DOHH2 (cell line): ENCODE measurements around the gene SCNN1B.

Experiments
- H3F3A ChIP-seq: fragments of 200-600 bp; sonication (generic), shearing (Covaris generic); 2 replicates; pipeline ENCODE4 v1.6.0; 2016; ENCODE audit warnings: antibody characterized with exemption, mild to moderate bottlenecking; ENCODE audit not compliant: control insufficient read depth, insufficient read depth
- H3K27ac ChIP-seq: fragments of 200-600 bp; sonication (generic); 2 replicates; pipeline ENCODE4 v1.5.1; 2014; ENCODE audit warnings: low read depth, mild to moderate bottlenecking, low read length, moderate library complexity
- H3K27me3 ChIP-seq: fragments of 200-600 bp; sonication (generic); 2 replicates; pipeline ENCODE4 v1.6.1; 2014; ENCODE audit warnings: mild to moderate bottlenecking, low read length, mixed read lengths; ENCODE audit not compliant: control insufficient read depth
- H3K36me3 ChIP-seq: fragments of 200-600 bp; sonication (generic); 2 replicates; pipeline ENCODE4 v1.6.1; 2014; ENCODE audit warnings: mild to moderate bottlenecking, low read length, moderate library complexity, mixed read lengths; ENCODE audit not compliant: control insufficient read depth
- H3K4me1 ChIP-seq: fragments of 200-600 bp; sonication (generic); 2 replicates; pipeline ENCODE4 v1.6.1; 2014; ENCODE audit warnings: mild to moderate bottlenecking, low read length, mixed read lengths; ENCODE audit not compliant: control insufficient read depth
- H3K4me2 ChIP-seq: fragments of 200-600 bp; sonication (generic); 2 replicates; pipeline ENCODE4 v1.6.0; 2014; ENCODE audit warnings: mild to moderate bottlenecking, low read length, moderate library complexity
- H3K4me3 ChIP-seq: fragments of 200-600 bp; sonication (generic); 2 replicates; pipeline ENCODE4 v1.5.1; 2014; ENCODE audit warnings: mild to moderate bottlenecking, low read length, mixed read lengths
- H3K79me2 ChIP-seq: fragments of 200-600 bp; sonication (generic); 2 replicates; pipeline ENCODE4 v1.6.1; 2014; ENCODE audit warnings: mild to moderate bottlenecking, low read length, mixed read lengths; ENCODE audit not compliant: control insufficient read depth
- H3K9me2 ChIP-seq: fragments of 200-600 bp; sonication (generic); replicated peaks from 2 replicates; pipeline ENCODE4 v1.6.1; 2014; ENCODE audit warnings: mild to moderate bottlenecking, low read length, mixed read lengths; ENCODE audit not compliant: control insufficient read depth
- H3K9me3 ChIP-seq: fragments of 200-600 bp; sonication (generic); 2 replicates; pipeline ENCODE4 v1.6.1; 2014; ENCODE audit warnings: antibody characterized with exemption, low read length, mixed read lengths; ENCODE audit not compliant: control insufficient read depth, insufficient read depth
- H4K20me1 ChIP-seq: fragments of 200-600 bp; sonication (generic); 2 replicates; pipeline ENCODE4 v1.6.0; 2014; ENCODE audit warnings: low read depth, mild to moderate bottlenecking, antibody characterized with exemption, low read length, moderate library complexity; ENCODE audit not compliant: control insufficient read depth, insufficient read depth
- CTCF ChIP-seq: fragments of 200-600 bp; sonication (generic); IDR thresholded peaks from one replicate; pipeline ENCODE4 v1.5.1; 2014; ENCODE audit warnings: antibody characterized with exemption, mild to moderate bottlenecking, low read depth, low read length; ENCODE audit not compliant: poor library complexity, severe bottlenecking
- EZH2phosphoT487 ChIP-seq: fragments of 200-600 bp; sonication (generic); IDR thresholded peaks from 2 replicates; pipeline ENCODE4 v1.6.1; 2017; ENCODE audit warnings: borderline replicate concordance, mild to moderate bottlenecking, antibody characterized with exemption, low read length, moderate library complexity, mixed read lengths

Gene SCNN1B

DNA sequence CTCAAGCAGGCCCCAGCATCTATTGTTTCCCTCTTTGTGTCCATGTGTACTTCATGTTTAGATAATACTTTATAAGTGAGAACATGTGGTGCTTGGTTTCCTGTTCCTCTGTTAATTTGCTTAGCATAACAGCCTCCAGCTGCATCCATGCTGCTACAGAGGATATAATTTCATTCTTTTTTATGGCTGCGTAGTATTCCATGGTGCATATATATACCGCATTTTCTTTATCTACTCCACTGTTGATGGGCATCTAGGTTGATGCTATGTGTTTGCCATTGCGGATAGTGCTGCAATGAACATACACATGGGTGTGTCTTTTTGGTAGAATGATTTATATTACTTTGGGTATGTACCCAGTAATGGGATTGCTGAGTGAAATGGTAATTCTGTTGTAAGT is 31.4 kb upstream of the SCNN1B start:
- Histone ChIP-seq H3K9me2 (no peaks in the 10 kb centered on the region), H3K4me1 (no peaks in the 10 kb centered on the region), H3K36me3 (no peaks in the 10 kb centered on the region), H3K4me3 (no peak overlapping the region), H3F3A (no peaks in the 10 kb centered on the region), H3K27me3 (peaks cover 7% of the 10 kb centered on the region; the same call in 1 of the 2 replicates), H3K4me2 (no peak overlapping the region), H3K9me3 (no peaks in the 10 kb centered on the region), H4K20me1 (no peaks in the 10 kb centered on the region), H3K27ac (no peak overlapping the region), H3K79me2 (no peaks in the 10 kb centered on the region)
- TF ChIP-seq EZH2phosphoT487 (no peak), CTCF (no peak)

- H3K4me2 ChIP-seq = no peak overlapping the region
- TF ChIP-seq CTCF (no peak), EZH2phosphoT487 (no peak)
- no peaks in the 10 kb centered on the region for H3K9me2 ChIP-seq
Observed at GRCh38 chr16:23274968-23275367, 27.1 kb upstream of the SCNN1B start.

DNA sequence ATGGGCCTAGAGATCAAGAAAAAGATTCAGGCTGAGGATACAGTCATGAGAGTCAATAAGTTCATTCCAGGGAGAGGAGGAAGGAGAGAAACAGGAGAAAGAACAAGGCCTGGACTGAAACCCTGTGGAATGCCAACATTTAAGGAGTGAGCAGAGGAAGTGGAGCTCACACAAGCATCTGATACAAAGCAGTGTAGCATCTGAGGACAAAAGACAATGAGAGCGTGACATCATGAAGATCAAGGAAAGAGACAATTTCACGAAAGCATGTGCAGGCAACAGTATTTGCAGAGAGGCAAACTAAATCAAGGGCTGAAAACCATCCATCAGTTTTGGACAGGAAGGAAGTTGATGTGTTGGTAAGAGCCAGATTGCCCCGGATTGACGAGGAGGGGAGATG is 25.3 kb upstream of the SCNN1B start:
- no peak overlapping the region for H3K4me2 ChIP-seq
- H3K36me3 ChIP-seq = no peaks in the 10 kb centered on the region
- peaks cover 8% of the 10 kb centered on the region for H3K27me3 ChIP-seq
- no peaks in the 10 kb centered on the region for H4K20me1 ChIP-seq
- H3K79me2 ChIP-seq = no peaks in the 10 kb centered on the region
- no peak overlapping the region for H3K4me3 ChIP-seq
- no peak for TF ChIP-seq CTCF
- H3K27ac ChIP-seq = no peak overlapping the region
- H3K9me2 ChIP-seq = no peaks in the 10 kb centered on the region
- H3K4me1 ChIP-seq = no peaks in the 10 kb centered on the region
- no peaks in the 10 kb centered on the region for H3F3A ChIP-seq
- H3K9me3 ChIP-seq = no peaks in the 10 kb centered on the region

More at GRCh38 chr16:23274968-23275367, 27.1 kb upstream of the SCNN1B start:
- Histone ChIP-seq H3K27me3 (peaks cover 2% of the 10 kb centered on the region), H3F3A (no peaks in the 10 kb centered on the region), H3K4me1 (no peaks in the 10 kb centered on the region), H3K27ac (no peak overlapping the region), H3K4me3 (no peak overlapping the region), H3K36me3 (no peaks in the 10 kb centered on the region), H4K20me1 (no peaks in the 10 kb centered on the region), H3K9me3 (no peaks in the 10 kb centered on the region), H3K79me2 (no peaks in the 10 kb centered on the region)

- Histone ChIP-seq H3K9me3 (no peaks in the 10 kb centered on the region), H3K27me3 (peaks cover 8% of the 10 kb centered on the region)
- TF ChIP-seq EZH2phosphoT487 (no peak), CTCF (no peak)
Observed at GRCh38 chr16:23278031-23278430, 24.1 kb upstream of the SCNN1B start.

More at GRCh38 chr16:23278031-23278430, 24.1 kb upstream of the SCNN1B start:
- Histone ChIP-seq H3K9me2 (no peaks in the 10 kb centered on the region), H3K27ac (no peak overlapping the region), H3K4me1 (no peaks in the 10 kb centered on the region), H3K4me3 (no peak overlapping the region), H3F3A (no peaks in the 10 kb centered on the region), H3K79me2 (no peaks in the 10 kb centered on the region), H4K20me1 (no peaks in the 10 kb centered on the region), H3K36me3 (no peaks in the 10 kb centered on the region), H3K4me2 (no peak overlapping the region)
